Endodermal cell (in vitro differentiated cells): Measurements from ENCODE around the gene DUSP16. TPM values are rescaled to one million over a fixed set of nuclear protein-coding genes. Genes with fewer than 3 reads are reported as not detected.

Experiments
- DNase-seq: peaks from one replicate; pipeline ENCODE4 v3.0.0-alpha.2; 2017
- H3K27ac ChIP-seq: 2 replicates; pipeline ENCODE4 v1.5.1; 2013; ENCODE audit warnings: mild to moderate bottlenecking, low read depth, low read length, moderate library complexity
- H3K27me3 ChIP-seq: 2 replicates; pipeline ENCODE4 v1.6.1; 2013; ENCODE audit warnings: mild to moderate bottlenecking, low read length, moderate library complexity; ENCODE audit not compliant: insufficient read depth, control insufficient read depth, poor library complexity, severe bottlenecking
- H3K36me3 ChIP-seq: 2 replicates; pipeline ENCODE4 v1.7.0; 2013; ENCODE audit warnings: mild to moderate bottlenecking, low read length, moderate library complexity; ENCODE audit not compliant: control insufficient read depth, insufficient read depth
- H3K4me1 ChIP-seq: one replicate; pipeline ENCODE4 v1.7.0; 2013; ENCODE audit warnings: low read length; ENCODE audit not compliant: control insufficient read depth, insufficient read depth
- H3K4me3 ChIP-seq: 2 replicates; pipeline ENCODE4 v1.5.1; 2013; ENCODE audit warnings: mild to moderate bottlenecking, low read length, moderate library complexity
- H3K9ac ChIP-seq: 2 replicates; pipeline ENCODE4 v1.6.1; 2013; ENCODE audit warnings: mild to moderate bottlenecking, low read length, moderate library complexity; ENCODE audit not compliant: poor library complexity, severe bottlenecking; ENCODE audit errors: extremely low read depth
- H3K9me3 ChIP-seq: 2 replicates; pipeline ENCODE4 v1.6.1; 2013; ENCODE audit warnings: mild to moderate bottlenecking, low read length, moderate library complexity; ENCODE audit not compliant: control insufficient read depth
- H3K27ac Mint-ChIP-seq: 2 replicates; pipeline ENCODE4 v1.8.0; 2020; ENCODE audit warnings: mixed read lengths
- H3K27me3 Mint-ChIP-seq: 2 replicates; pipeline ENCODE4 v1.8.0; 2021; ENCODE audit warnings: mild to moderate bottlenecking, mixed read lengths; ENCODE audit not compliant: insufficient read depth
- H3K36me3 Mint-ChIP-seq: 2 replicates; pipeline ENCODE4 v1.8.0; 2020; ENCODE audit warnings: low read depth, mixed read lengths
- H3K4me1 Mint-ChIP-seq: 2 replicates; pipeline ENCODE4 v1.8.0; 2020; ENCODE audit warnings: mixed read lengths
- H3K4me3 Mint-ChIP-seq: 2 replicates; pipeline ENCODE4 v1.8.0; 2020; ENCODE audit warnings: mild to moderate bottlenecking, moderate library complexity, mixed read lengths
- H3K9me3 Mint-ChIP-seq: 2 replicates; pipeline ENCODE4 v1.8.0; 2020; ENCODE audit warnings: mild to moderate bottlenecking, mixed read lengths
- CTCF ChIP-seq: fragments of 200-600 bp; sonication (generic); conservative IDR thresholded peaks from 2 replicates; pipeline ENCODE4 v1.5.0; 2021; ENCODE audit warnings: antibody characterized with exemption, mild to moderate bottlenecking
- WGBS, 2 experiments: methylation state at CpG; one replicate each; pipeline versions ENCODE4 v1.1.5 to v1.1.7; 2013; ENCODE audit warnings: missing lambda C conversion rate in 2 of 2, mixed read lengths in 1 of 2; ENCODE audit not compliant: insufficient coverage in 1 of 2, insufficient read length in 1 of 2; 5-methylcytosine and 5-hydroxymethylcytosine counted together
- total RNA-seq, 2 donors: library from RNA; stranded (reverse); fragmentation: NEBNext Ultra II Directional in 1 of 2; extraction: Animal tissue kit (Norgen Biotek cat#: 25700) in 1 of 2; gene quantifications; 2 replicates in 1 of 2; 3 replicates in 1 of 2; pipeline ENCODE4 v1.2.1, GENCODE V29; 2021

The DUSP16 gene
- total RNA-seq, 2 donors from 2014 or later: 28.1 to 42.5 TPM

GRCh38 chr12:12446786-12447185 is 115.9 kb downstream of the DUSP16 start:
- no peaks in the 10 kb centered on the region for H3K27me3 ChIP-seq
- H3K27me3 Mint-ChIP-seq: no peaks in the 10 kb centered on the region
- no peak for TF ChIP-seq CTCF
- H3K4me1 Mint-ChIP-seq: peaks cover 5% of the 10 kb centered on the region
- no peak overlapping the region for H3K4me3 ChIP-seq
- no peak overlapping the region for H3K27ac Mint-ChIP-seq
- no peaks in the 10 kb centered on the region for H3K36me3 ChIP-seq
- H3K9ac ChIP-seq: no peak overlapping the region
- H3K4me1 ChIP-seq: no peaks in the 10 kb centered on the region
- H3K9me3 ChIP-seq: no peaks in the 10 kb centered on the region
- no peak overlapping the region for H3K27ac ChIP-seq
- H3K36me3 Mint-ChIP-seq: peaks cover 3% of the 10 kb centered on the region
- no peak overlapping the region for H3K4me3 Mint-ChIP-seq
- peaks cover 2% of the 10 kb centered on the region for H3K9me3 Mint-ChIP-seq
- WGBS, 2 experiments: 80 to 86% methylated on average over 2 to 3 of the region's 3 CpGs
- no peak for DNase-seq

- no peak for TF ChIP-seq CTCF
- H3K9ac ChIP-seq: no peak overlapping the region
- H3K27me3 Mint-ChIP-seq: no peaks in the 10 kb centered on the region
- no peaks in the 10 kb centered on the region for H3K4me1 ChIP-seq
- H3K27ac Mint-ChIP-seq: no peak overlapping the region
- no peaks in the 10 kb centered on the region for H3K9me3 ChIP-seq
- no peak overlapping the region for H3K4me3 Mint-ChIP-seq
- no peak overlapping the region for H3K4me3 ChIP-seq
- 97 to 100% methylated on average over 1 to 2 of the region's 2 CpGs for WGBS, 2 experiments
- no peak for DNase-seq
- H3K27me3 ChIP-seq: no peaks in the 10 kb centered on the region
- H3K9me3 Mint-ChIP-seq: no peaks in the 10 kb centered on the region
- peaks cover 7% of the 10 kb centered on the region for H3K4me1 Mint-ChIP-seq
- H3K36me3 Mint-ChIP-seq: no peaks in the 10 kb centered on the region
- H3K36me3 ChIP-seq: no peaks in the 10 kb centered on the region
- H3K27ac ChIP-seq: no peak overlapping the region
These were observed 116.8 kb downstream of the DUSP16 start for GRCh38 chr12:12445882-12446181.

- Histone ChIP-seq H3K4me1 (no peaks in the 10 kb centered on the region), H3K9me3 (no peaks in the 10 kb centered on the region), H3K4me3 (no peak overlapping the region), H3K27ac (no peak overlapping the region), H3K27me3 (no peaks in the 10 kb centered on the region), H3K9ac (no peak overlapping the region), H3K36me3 (no peaks in the 10 kb centered on the region)
- Mint-ChIP-seq H3K4me3 (no peak overlapping the region), H3K9me3 (no peaks in the 10 kb centered on the region), H3K36me3 (no peaks in the 10 kb centered on the region), H3K27ac (no peak overlapping the region), H3K27me3 (no peaks in the 10 kb centered on the region), H3K4me1 (peaks cover 7% of the 10 kb centered on the region)
- 95 to 100% methylated on average over 1 to 4 of the region's 4 CpGs for WGBS, 2 experiments
- TF ChIP-seq CTCF: no peak
- DNase-seq: no peak
These were observed 117.3 kb downstream of the DUSP16 start for GRCh38 chr12:12445165-12445881.
